ENCODE data around the gene HRC. TPM values are rescaled to one million over a fixed set of nuclear protein-coding genes. Genes with fewer than 3 reads are reported as not detected.

Gene HRC
- polyA plus RNA-seq, 1 of the 3 experiments (the other 2 are of a cell fraction): not detected

- TF ChIP-seq CTCF (IDR thresholded peaks at IDR 0.05) (no peak), FOXJ3 (CRISPR knock-in tag; IDR thresholded peaks at IDR 0.05) (no peak), EP300 (IDR thresholded peaks at IDR 0.05; ENCODE audit: borderline replicate concordance in 1 of 2, low read depth in 1 of 2, low read length in 1 of 2) (no peak), TEAD4 (IDR thresholded peaks at IDR 0.05; ENCODE audit: borderline replicate concordance, insufficient read depth) (no peak)
These were observed 24.9 kb downstream of the HRC start (continued) for GRCh38 chr19:49130325-49130724.

GRCh38 chr19:49129238-49129583 lies 26.0 kb downstream of the HRC start:
- CTCF ChIA-PET: interaction anchor here (1.1 to 2.4 kb wide), 6 partner anchors 12 to 70 kb away, joined by 3 to 9 read pairs (median 6); partner anchors contain the start of gene LIN7B
- peak; percentile 12 for DNase-seq
- H2AFZ ChIP-seq (ENCODE audit: low read depth): no peak overlapping the region
- no peaks in the 10 kb centered on the region for H4K20me1 ChIP-seq (ENCODE audit: insufficient read depth)
- 85% methylated on average over 15 of the region's 16 CpGs for WGBS (ENCODE audit: low lambda C conversion rate)
- no peak overlapping the region for H3K27ac ChIP-seq (ENCODE audit: low read depth in 2 of 2, low read length in 1 of 2)
- H3K79me2 ChIP-seq (ENCODE audit: insufficient read depth): no peaks in the 10 kb centered on the region
- no peak overlapping the region for H3K9ac ChIP-seq
- POLR2A ChIA-PET: interaction anchor here (1.3 kb wide), 1 partner anchor 10 kb away, joined by 3 read pairs; no protein-coding TSS in a partner anchor
- no peaks in the 10 kb centered on the region for H3K36me3 ChIP-seq (replicated peaks in 1 of 2; ENCODE audit: control insufficient read depth in 1 of 2, insufficient read depth in 2 of 2, low read length in 1 of 2)
- no peaks in the 10 kb centered on the region for H3K9me2 ChIP-seq
- no peak for TF ChIP-seq TEAD4 (IDR thresholded peaks at IDR 0.05; ENCODE audit: borderline replicate concordance, insufficient read depth)
- no peak overlapping the region for H3K4me2 ChIP-seq
- no peaks in the 10 kb centered on the region for H3F3A ChIP-seq (replicated peaks; ENCODE audit: insufficient read depth)
- H3K9me3 ChIP-seq: no peaks in the 10 kb centered on the region
- H3K27me3 ChIP-seq (ENCODE audit: insufficient read depth): no peaks in the 10 kb centered on the region
- peaks cover 10 to 11% of the 10 kb centered on the region in 2 experiments; a peak in 2 of 4 replicates for H3K4me1 ChIP-seq (ENCODE audit: control insufficient read depth in 1 of 2, insufficient read depth in 2 of 2, low read depth in 1 of 2, low read length in 1 of 2)
- no peak overlapping the region for H3K4me3 ChIP-seq (ENCODE audit: low read depth in 2 of 2, low read length in 1 of 2)

DNA sequence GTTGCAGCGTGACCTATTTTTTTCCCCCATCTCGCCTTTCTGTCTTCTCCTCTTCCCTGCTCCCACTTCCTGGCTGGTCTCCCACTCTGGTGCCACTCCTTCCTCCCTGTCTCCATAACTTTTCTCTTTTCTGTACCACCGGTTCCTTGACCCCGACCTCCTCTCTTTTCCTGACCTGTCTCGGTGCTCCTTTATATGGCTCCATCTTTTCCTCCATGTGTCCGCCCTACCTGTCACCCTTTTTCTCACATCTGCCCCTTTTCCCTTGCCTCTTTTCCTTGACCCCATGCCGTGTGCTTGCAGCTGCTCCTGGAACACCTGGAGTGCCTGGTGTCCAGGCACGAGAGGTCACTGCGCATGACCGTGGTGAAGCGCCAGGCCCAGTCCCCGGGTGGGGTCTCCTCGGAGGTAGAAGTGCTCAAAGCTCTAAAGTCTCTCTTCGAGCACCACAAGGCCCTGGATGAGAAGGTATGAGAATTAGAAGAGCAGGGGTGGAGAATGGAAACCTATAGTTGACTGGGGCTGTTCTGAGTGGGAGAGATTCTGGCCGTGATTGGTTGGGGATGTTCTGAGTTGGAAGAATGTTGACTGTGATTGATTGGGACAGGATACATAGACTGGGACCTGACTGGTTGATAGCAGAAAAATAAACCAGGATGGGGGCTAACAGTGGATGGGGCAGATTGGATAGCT lies 26.5 kb downstream of the HRC start:
- no peak for DNase-seq
- ChIA-PET POLR2A (interaction anchor here (0.7 to 2.0 kb wide), 4 partner anchors 11 to 22 kb away, joined by 3 to 5 read pairs (median 4); no protein-coding TSS in a partner anchor), CTCF (interaction anchor here (1.1 to 2.9 kb wide), 9 partner anchors 10 to 70 kb away, joined by 3 to 11 read pairs (median 6); partner anchors contain the start of gene LIN7B)
- Histone ChIP-seq H3K4me2 (peak overlapping the region; percentile 70), H3K4me1 (ENCODE audit: control insufficient read depth in 1 of 2, insufficient read depth in 2 of 2, low read depth in 1 of 2, low read length in 1 of 2) (peaks cover 10 to 11% of the 10 kb centered on the region in 2 experiments; a peak in 2 of 4 replicates), H3F3A (replicated peaks; ENCODE audit: insufficient read depth) (no peaks in the 10 kb centered on the region), H3K36me3 (replicated peaks in 1 of 2; ENCODE audit: control insufficient read depth in 1 of 2, insufficient read depth in 2 of 2, low read length in 1 of 2) (no peaks in the 10 kb centered on the region), H3K4me3 (ENCODE audit: low read depth in 2 of 2, low read length in 1 of 2) (peak overlapping the region in 1 of 2 experiments; percentile 47; a peak in 1 of 4 replicates), H4K20me1 (ENCODE audit: insufficient read depth) (no peaks in the 10 kb centered on the region), H3K9me3 (no peaks in the 10 kb centered on the region), H3K27ac (ENCODE audit: low read depth in 2 of 2, low read length in 1 of 2) (peak overlapping the region in 1 of 2 experiments; percentile 21; a peak in 3 of 4 replicates), H2AFZ (ENCODE audit: low read depth) (peak overlapping the region; percentile 63; the same call in 1 of the 2 replicates), H3K79me2 (ENCODE audit: insufficient read depth) (no peaks in the 10 kb centered on the region), H3K27me3 (ENCODE audit: insufficient read depth) (no peaks in the 10 kb centered on the region), H3K9ac (no peak overlapping the region), H3K9me2 (no peaks in the 10 kb centered on the region)
- WGBS (ENCODE audit: low lambda C conversion rate): 81% methylated on average over 15 of the region's 15 CpGs
- no peak for TF ChIP-seq MEF2A (IDR thresholded peaks at IDR 0.05; ENCODE audit: borderline replicate concordance, low read depth)
- no peak for TF ChIP-seq EZH2phosphoT487 (IDR thresholded peaks at IDR 0.05; ENCODE audit: borderline replicate concordance, low read depth)
- TF ChIP-seq YY1 (IDR thresholded peaks at IDR 0.05; ENCODE audit: low read depth): no peak
- no peak for TF ChIP-seq TEAD4 (IDR thresholded peaks at IDR 0.05; ENCODE audit: borderline replicate concordance, insufficient read depth)
- TF ChIP-seq NRF1 (IDR thresholded peaks at IDR 0.05; ENCODE audit: low read depth, low read length): no peak
- no peak for TF ChIP-seq GATA2 (CRISPR knock-in tag; IDR thresholded peaks at IDR 0.05)
- no peak for TF ChIP-seq POLR2AphosphoS5 (IDR thresholded peaks at IDR 0.05; ENCODE audit: low read depth, low read length)
- no peak for TF ChIP-seq REST (IDR thresholded peaks at IDR 0.05; ENCODE audit: low read depth, low read length)
- no peak for TF ChIP-seq FOSL2 (IDR thresholded peaks at IDR 0.05; ENCODE audit: borderline replicate concordance, low read depth)
- TF ChIP-seq FOXM1 (IDR thresholded peaks at IDR 0.05; ENCODE audit: low read depth): no peak
- no peak for TF ChIP-seq NFIC (IDR thresholded peaks at IDR 0.05; ENCODE audit: borderline replicate concordance)
- TF ChIP-seq, protein P1, sequence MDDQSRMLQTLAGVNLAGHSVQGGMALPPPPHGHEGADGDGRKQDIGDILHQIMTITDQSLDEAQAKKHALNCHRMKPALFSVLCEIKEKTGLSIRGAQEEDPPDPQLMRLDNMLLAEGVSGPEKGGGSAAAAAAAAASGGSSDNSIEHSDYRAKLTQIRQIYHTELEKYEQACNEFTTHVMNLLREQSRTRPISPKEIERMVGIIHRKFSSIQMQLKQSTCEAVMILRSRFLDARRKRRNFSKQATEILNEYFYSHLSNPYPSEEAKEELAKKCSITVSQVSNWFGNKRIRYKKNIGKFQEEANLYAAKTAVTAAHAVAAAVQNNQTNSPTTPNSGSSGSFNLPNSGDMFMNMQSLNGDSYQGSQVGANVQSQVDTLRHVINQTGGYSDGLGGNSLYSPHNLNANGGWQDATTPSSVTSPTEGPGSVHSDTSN (IDR thresholded peaks at IDR 0.05): no peak
- no peak for TF ChIP-seq MXI1 (IDR thresholded peaks at IDR 0.05; ENCODE audit: low read depth, low read length)
- no peak for TF ChIP-seq ELF1 (IDR thresholded peaks at IDR 0.05)
- no peak for TF ChIP-seq JUND (IDR thresholded peaks at IDR 0.05)
- TF ChIP-seq CHD2 (IDR thresholded peaks at IDR 0.05; ENCODE audit: low read length, partially characterized antibody): no peak
